GM12878 (cell line): ENCODE measurements around the gene PRMT2. TPM values are rescaled to one million over a fixed set of nuclear protein-coding genes. Genes with fewer than 3 reads are reported as not detected.

Experiments used
- ATAC-seq: fragments of 200-7000 bp; cut with Tn5 transposase; 3 replicates; pipeline ENCODE4 v1.9.1; 2020; ENCODE audit warnings: mild to moderate bottlenecking, moderate library complexity
- BruUV-seq: library from RNA; stranded (reverse); fragments of 400-500 nt; replicated peaks from 2 replicates; lab custom pipeline; 2021; lab: Mats Ljungman, UMichigan
- CTCF ChIA-PET: fragments of 300-600 bp; sonication (Branson Sonifier 250); formaldehyde crosslinking; extraction: SDS; loops from one replicate; lab custom pipeline; 2021; ENCODE audit warnings: inconsistent platforms; lab: Yijun Ruan, JAX
- POLR2A ChIA-PET: fragments of 350-600 bp; formaldehyde crosslinking; extraction: SDS; loops from one replicate; lab custom pipeline; 2021; ENCODE audit warnings: inconsistent platforms; lab: Charles Lee
- RAD21 ChIA-PET: fragments of 300-600 bp; sonication (Branson Sonifier 250); formaldehyde crosslinking; loops from one replicate; lab custom pipeline; 2023; ENCODE audit warnings: antibody characterized with exemption; ENCODE audit not compliant: unreplicated experiment; lab: Charles Lee
- SMC1A ChIA-PET: fragments of 300-600 bp; sonication (Branson Sonifier 250); formaldehyde crosslinking; loops from one replicate; lab custom pipeline; 2023; ENCODE audit not compliant: unreplicated experiment, uncharacterized antibody; lab: Charles Lee
- DNase-seq: peaks from one replicate; pipeline ENCODE4 v3.0.0-alpha.2; 2011; ENCODE audit warnings: low read depth, low spot score
- FAIRE-seq: peaks from 3 replicates; lab custom pipeline; 2011; peaks lifted over from hg19 to GRCh38; lab: Jason Lieb, UNC
- H2AFZ ChIP-seq: 2 replicates; pipeline ENCODE4 v1.6.0; 2011; ENCODE audit warnings: low read depth, low read length, control low read depth; ENCODE audit not compliant: control insufficient read depth
- H3K27ac ChIP-seq: 2 replicates; pipeline ENCODE4 v1.5.1; 2011; ENCODE audit warnings: control low read depth; ENCODE audit not compliant: control insufficient read depth, insufficient read depth
- H3K27me3 ChIP-seq, 2 experiments: replicated peaks in 1 of 2; 2 replicates each; pipeline versions ENCODE4 v1.6.0 to v1.6.1; 2011; ENCODE audit warnings: low read length in 1 of 2; ENCODE audit not compliant: control insufficient read depth in 2 of 2, insufficient read depth in 2 of 2
- H3K36me3 ChIP-seq, 2 experiments: 2 replicates each; pipeline ENCODE4 v1.5.1; 2011; ENCODE audit warnings: low read length in 1 of 2; ENCODE audit not compliant: control insufficient read depth in 2 of 2, insufficient read depth in 2 of 2
- H3K4me1 ChIP-seq: 2 replicates; pipeline ENCODE4 v1.6.1; 2011; ENCODE audit warnings: mild to moderate bottlenecking, low read length, moderate library complexity, mixed read lengths; ENCODE audit not compliant: control insufficient read depth, insufficient read depth
- H3K4me2 ChIP-seq: 2 replicates; pipeline ENCODE4 v1.6.0; 2011; ENCODE audit warnings: control low read depth; ENCODE audit not compliant: control insufficient read depth, insufficient read depth
- H3K4me3 ChIP-seq: fragments of 200-600 bp; sonication (generic); 2 replicates; pipeline ENCODE4 v1.5.1; 2016
- H3K79me2 ChIP-seq: 2 replicates; pipeline ENCODE4 v1.6.0; 2011; ENCODE audit warnings: low read length; ENCODE audit not compliant: control insufficient read depth, insufficient read depth
- H3K9ac ChIP-seq: 2 replicates; pipeline ENCODE4 v1.8.0; 2011; ENCODE audit warnings: low read length, control low read depth, mixed read lengths; ENCODE audit not compliant: control insufficient read depth, insufficient read depth
- H3K9me3 ChIP-seq: replicated peaks from 3 replicates; pipeline ENCODE4 v1.5.1; 2011; ENCODE audit warnings: mild to moderate bottlenecking, low read length; ENCODE audit not compliant: control insufficient read depth, insufficient read depth
- H4K20me1 ChIP-seq: 2 replicates; pipeline ENCODE4 v1.6.0; 2011; ENCODE audit not compliant: control insufficient read depth, insufficient read depth
- ATF2 ChIP-seq: IDR thresholded peaks from 2 replicates; pipeline ENCODE4 v1.6.1; 2012; ENCODE audit warnings: low read length, inconsistent platforms
- ATF7 ChIP-seq: fragments of 450-650 bp; IDR thresholded peaks from 2 replicates; pipeline ENCODE4 v1.6.1; 2016; ENCODE audit warnings: low read depth, mild to moderate bottlenecking
- CBX5 ChIP-seq: sonication (generic); IDR thresholded peaks from 2 replicates; pipeline ENCODE4 v1.6.1; 2016; ENCODE audit warnings: low read depth, moderate library complexity, mild to moderate bottlenecking, inconsistent platforms
- ELK1 ChIP-seq: IDR thresholded peaks from 2 replicates; pipeline ENCODE4 v1.6.1; 2012; ENCODE audit warnings: low read depth, low read length, improper control_type of control experiment
- ETV6 ChIP-seq, 2 experiments: fragments of 450-650 bp in 1 of 2; IDR thresholded peaks in 1 of 2; conservative IDR thresholded peaks in 1 of 2; 2 replicates each; pipeline ENCODE4 v1.6.1; 2014; ENCODE audit warnings: antibody characterized with exemption in 1 of 2, borderline replicate concordance in 1 of 2, low read depth in 1 of 2, mild to moderate bottlenecking in 1 of 2, moderate library complexity in 1 of 2
- HDGF ChIP-seq: fragments of 450-650 bp; IDR thresholded peaks from 2 replicates; pipeline ENCODE4 v1.6.1; 2016; ENCODE audit warnings: antibody characterized with exemption
- MYC ChIP-seq: IDR thresholded peaks from 2 replicates; pipeline ENCODE4 v1.6.1; 2011; ENCODE audit warnings: mild to moderate bottlenecking, low read length, moderate library complexity, inconsistent platforms; ENCODE audit not compliant: insufficient read depth, insufficient replicate concordance, insufficient read length, severe bottlenecking
- RCOR1 ChIP-seq: conservative IDR thresholded peaks from 2 replicates; pipeline ENCODE4 v1.6.1; 2012; ENCODE audit warnings: low read depth, low read length, improper control_type of control experiment
- SP1 ChIP-seq: IDR thresholded peaks from one replicate; pipeline ENCODE4 v1.6.1; 2011; ENCODE audit warnings: low read depth, low read length
- ZBTB4 ChIP-seq: fragments of 450-650 bp; formaldehyde crosslinking; IDR thresholded peaks from 2 replicates; pipeline ENCODE4 v1.4.0; 2022; ENCODE audit warnings: mild to moderate bottlenecking, moderate library complexity
- ZSCAN29 ChIP-seq: fragments of 450-650 bp; IDR thresholded peaks from 2 replicates; pipeline ENCODE4 v1.6.1; 2017; ENCODE audit warnings: mild to moderate bottlenecking, moderate library complexity
- WGBS: methylation state at CpG from one replicate; pipeline ENCODE4 v1.1.6; 2016; ENCODE audit warnings: low lambda C conversion rate; ENCODE audit not compliant: insufficient replicate concordance, insufficient coverage; ENCODE audit errors: missing lambda C conversion rate; 5-methylcytosine and 5-hydroxymethylcytosine counted together
- in situ Hi-C: fragments of 300-500 bp; cut with MboI; formaldehyde crosslinking; loops from 9 replicates; pipeline ENCODE4 v1.14.3; 2018; ENCODE audit warnings: mixed read lengths
- intact Hi-C: fragments of 100-400 bp; cut with micrococcal nuclease; formaldehyde crosslinking; loops from one replicate; pipeline ENCODE4 v1.14.2; 2022; ENCODE audit not compliant: unreplicated experiment
- polyA plus RNA-seq, 11 experiments: library from polyadenylated mRNA; depleted of rRNA in 4 of 11; unstranded in 6 of 11; stranded (reverse) in 5 of 11; fragments of >200 nt; fragmentation: Nextera tagmentation in 4 of 11; fragmentation: Illumina TruSeq in 1 of 11; extraction: Ambion mirVana in 4 of 11; extraction: Trizol in 1 of 11; gene quantifications; 1 replicate in 1 of 11; 2 replicates in 10 of 11; pipeline versions ENCODE4 v1.2.1 to v1.2.3, GENCODE V29; 2011 to 2016; ENCODE audit warnings: inconsistent platforms in 2 of 11, missing spikeins in 2 of 11, low read depth in 1 of 11
- total RNA-seq, 4 experiments: library from RNA; depleted of rRNA in 3 of 4; stranded (reverse); fragments of >200 nt in 3 of 4; fragmentation: Illumina TruSeq in 1 of 4; extraction: Trizol in 1 of 4; gene quantifications; 2 replicates each; pipeline versions ENCODE4 v1.2.1 to v1.2.3, GENCODE V29; 2013 to 2021

PRMT2 gene
- total and polyA plus RNA-seq, 10 of the 15 experiments (the other 5 are each of a cell fraction or from before 2014, with no cell fraction given) = 16.1 to 48.6 (median 36.2) TPM

GRCh38 chr21:46613391-46613790 lies 22.1 kb upstream of the PRMT2 start:
- H3K27ac ChIP-seq = no peak overlapping the region
- TF ChIP-seq ZSCAN29 (no peak), ETV6 (conservative IDR thresholded peaks at IDR 0.05 in 1 of 2, IDR thresholded peaks at IDR 0.05 in 1 of 2; ENCODE audit: borderline replicate concordance in 1 of 2, low read depth in 1 of 2) (no peak)
- WGBS = 71% methylated on average over 6 of the region's 6 CpGs
- FAIRE-seq = no peak
- H3K4me2 ChIP-seq = no peak overlapping the region
- no TSS peak for BruUV-seq
- no peak overlapping the region for H3K4me3 ChIP-seq
- H3K27me3 ChIP-seq = no peaks in the 10 kb centered on the region
- no peaks in the 10 kb centered on the region; the same call in 1 of the 3 replicates for H3K9me3 ChIP-seq
- H3K36me3 ChIP-seq = no peaks in the 10 kb centered on the region
- DNase-seq = no peak
- ChIA-PET SMC1A (no interaction called here), CTCF (no interaction called here), POLR2A (no interaction called here), RAD21 (no interaction called here)
- ATAC-seq = no peak
- in situ Hi-C loops = no loop called here
- no peaks in the 10 kb centered on the region for H3K79me2 ChIP-seq
- H2AFZ ChIP-seq = no peak overlapping the region
- no peaks in the 10 kb centered on the region for H4K20me1 ChIP-seq
- H3K4me1 ChIP-seq = peaks cover 19% of the 10 kb centered on the region
- intact Hi-C loops = no loop called here
- H3K9ac ChIP-seq = no peak overlapping the region

- DNase-seq = no peak
- POLR2A ChIA-PET = no interaction called here
- Histone ChIP-seq H2AFZ (no peak overlapping the region), H3K9me3 (no peaks in the 10 kb centered on the region; the same call in 2 of the 3 replicates), H3K27ac (no peak overlapping the region), H3K4me3 (no peak overlapping the region), H3K4me1 (no peaks in the 10 kb centered on the region), H3K79me2 (no peaks in the 10 kb centered on the region), H3K27me3 (no peaks in the 10 kb centered on the region; a peak in 1 of 4 replicates)
- RAD21 ChIA-PET = no interaction called here
- CTCF ChIA-PET = no interaction called here
- WGBS = 13% methylated on average over 2 of the region's 2 CpGs
- no TSS peak for BruUV-seq
- SMC1A ChIA-PET = interaction anchor here (1.0 kb wide), 1 partner anchor 8 kb away, joined by 3 read pairs; no protein-coding TSS in a partner anchor
- intact Hi-C loops = no loop called here
- in situ Hi-C loops = no loop called here
- TF ChIP-seq ELK1 (no peak), CBX5 (no peak), HDGF (no peak), MYC (no peak), RCOR1 (no peak), SP1 (no peak), ZBTB4 (CRISPR knock-in tag) (no peak), ATF7 (no peak), ATF2 (no peak)
- TF ChIP-seq, all 136 proteins: peak for 0
- no peak overlapping the region for H3K4me2 ChIP-seq
- FAIRE-seq (no peak), ATAC-seq (no peak)
- H3K36me3 ChIP-seq = no peaks in the 10 kb centered on the region
- H3K9ac ChIP-seq = no peak overlapping the region
- no peaks in the 10 kb centered on the region for H4K20me1 ChIP-seq
These were observed 19.4 kb upstream of the PRMT2 start for GRCh38 chr21:46616050-46616449.
